PC-3 (cell line): ENCODE results near the gene ZNF254.

Source experiments
- CTCF ChIP-seq: fragments of 300-600 bp; sonication (generic); conservative IDR thresholded peaks from 2 replicates; pipeline ENCODE4 v1.5.1; 2017; ENCODE audit warnings: antibody characterized with exemption, low read depth, mild to moderate bottlenecking, low read length
- EZH2 ChIP-seq: fragments of 300-600 bp; sonication (generic); IDR thresholded peaks from one replicate; pipeline ENCODE4 v1.6.1; 2017; ENCODE audit warnings: antibody characterized with exemption, mild to moderate bottlenecking, low read length; ENCODE audit not compliant: unreplicated experiment
- EZH2phosphoT487 ChIP-seq: fragments of 300-600 bp; sonication (generic); IDR thresholded peaks from 2 replicates; pipeline ENCODE4 v1.6.1; 2018; ENCODE audit warnings: mild to moderate bottlenecking, antibody characterized with exemption, low read length, borderline replicate concordance

- TF ChIP-seq CTCF (peak; percentile 66), EZH2phosphoT487 (no peak), EZH2 (no peak)
These were observed 72.7 kb downstream of the ZNF254 start for GRCh38 chr19:24159707-24160106.
